GM12892 (cell line): ENCODE measurements around the gene CCT3.

Experiments used
- POLR2A ChIP-seq: IDR thresholded peaks from 2 replicates; pipeline ENCODE4 v1.6.1; 2011; ENCODE audit warnings: low read depth, low read length, control low read depth
- TAF1 ChIP-seq: IDR thresholded peaks from 2 replicates; pipeline ENCODE4 v1.6.1; 2011; ENCODE audit warnings: low read depth, mild to moderate bottlenecking, control low read depth, low read length, borderline replicate concordance

DNA sequence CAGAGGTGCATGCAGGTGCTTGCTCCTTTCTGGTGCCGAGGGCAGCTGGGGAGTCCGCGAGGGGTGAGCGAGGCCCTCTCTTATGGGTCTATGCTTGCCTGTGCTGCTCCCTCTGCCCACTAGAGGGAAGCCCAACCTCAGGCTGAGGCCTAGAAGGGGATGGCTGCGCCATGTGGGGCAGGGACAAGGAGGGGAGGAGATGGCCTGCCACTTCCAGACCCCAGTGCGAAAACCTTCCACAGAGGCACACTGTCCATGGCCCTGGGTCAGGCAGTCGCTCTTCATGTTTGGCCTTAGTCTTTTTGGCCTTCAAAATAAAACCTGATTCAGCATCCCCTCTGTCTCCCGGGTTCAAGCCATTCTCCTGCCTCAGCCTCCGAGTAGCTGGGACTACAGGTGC, 44.9 kb upstream of the CCT3 start:
- no peak for TF ChIP-seq TAF1
- no peak for TF ChIP-seq POLR2A
